Measurements from ENCODE around the gene NRXN3. TPM values are rescaled to one million over a fixed set of nuclear protein-coding genes. Genes with fewer than 3 reads are reported as not detected.

NRXN3 gene
- polyA plus RNA-seq, 1 donor from 2014 or later, result 110 TPM

DNA sequence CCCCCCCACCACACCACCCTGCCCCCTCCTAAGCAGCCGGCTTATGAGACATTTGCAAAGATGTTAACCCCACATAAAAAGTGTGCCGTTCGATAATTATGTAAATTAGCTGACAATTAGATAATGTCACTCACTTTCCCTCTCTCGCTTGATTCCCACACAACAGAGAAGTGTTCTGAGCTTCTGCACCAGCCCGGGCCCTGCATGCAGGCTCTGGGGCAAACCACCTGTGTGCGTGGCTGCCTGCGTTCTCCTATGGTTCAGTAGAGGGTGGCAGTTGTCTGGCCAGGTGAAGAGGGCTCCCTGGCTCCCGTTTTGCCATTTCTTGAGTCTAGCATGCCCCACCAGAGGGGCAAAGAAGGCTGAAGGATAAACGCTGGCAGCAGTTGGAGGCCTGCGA is 68.0 kb downstream of the NRXN3 start:
- H3K27ac ChIP-seq (ENCODE audit: low read length), result no peak overlapping the region

GRCh38 chr14:78240567-78240966 is 70.4 kb downstream of the NRXN3 start:
- H3F3A ChIP-seq (ENCODE audit: insufficient read depth, low read length, poor library complexity, severe bottlenecking), result no peaks in the 10 kb centered on the region
- no peak for TF ChIP-seq EP300 (conservative IDR thresholded peaks at IDR 0.05; ENCODE audit: poor library complexity, severe bottlenecking)
- TF ChIP-seq, protein P1, sequence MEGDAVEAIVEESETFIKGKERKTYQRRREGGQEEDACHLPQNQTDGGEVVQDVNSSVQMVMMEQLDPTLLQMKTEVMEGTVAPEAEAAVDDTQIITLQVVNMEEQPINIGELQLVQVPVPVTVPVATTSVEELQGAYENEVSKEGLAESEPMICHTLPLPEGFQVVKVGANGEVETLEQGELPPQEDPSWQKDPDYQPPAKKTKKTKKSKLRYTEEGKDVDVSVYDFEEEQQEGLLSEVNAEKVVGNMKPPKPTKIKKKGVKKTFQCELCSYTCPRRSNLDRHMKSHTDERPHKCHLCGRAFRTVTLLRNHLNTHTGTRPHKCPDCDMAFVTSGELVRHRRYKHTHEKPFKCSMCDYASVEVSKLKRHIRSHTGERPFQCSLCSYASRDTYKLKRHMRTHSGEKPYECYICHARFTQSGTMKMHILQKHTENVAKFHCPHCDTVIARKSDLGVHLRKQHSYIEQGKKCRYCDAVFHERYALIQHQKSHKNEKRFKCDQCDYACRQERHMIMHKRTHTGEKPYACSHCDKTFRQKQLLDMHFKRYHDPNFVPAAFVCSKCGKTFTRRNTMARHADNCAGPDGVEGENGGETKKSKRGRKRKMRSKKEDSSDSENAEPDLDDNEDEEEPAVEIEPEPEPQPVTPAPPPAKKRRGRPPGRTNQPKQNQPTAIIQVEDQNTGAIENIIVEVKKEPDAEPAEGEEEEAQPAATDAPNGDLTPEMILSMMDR (IDR thresholded peaks at IDR 0.05; ENCODE audit: poor library complexity, severe bottlenecking), result no peak
- no peak for TF ChIP-seq MXI1 (conservative IDR thresholded peaks at IDR 0.05; ENCODE audit: poor library complexity, severe bottlenecking)
- TF ChIP-seq TAF1 (IDR thresholded peaks at IDR 0.05; ENCODE audit: low read depth), result no peak
- no peak for TF ChIP-seq POLR2AphosphoS5 (IDR thresholded peaks at IDR 0.05)
- TF ChIP-seq RAD21 (conservative IDR thresholded peaks at IDR 0.05), result no peak
- no peak for TF ChIP-seq EZH2 (IDR thresholded peaks at IDR 0.05; ENCODE audit: borderline replicate concordance, insufficient read depth, low read length, poor library complexity, severe bottlenecking)
- TF ChIP-seq, protein P2, sequence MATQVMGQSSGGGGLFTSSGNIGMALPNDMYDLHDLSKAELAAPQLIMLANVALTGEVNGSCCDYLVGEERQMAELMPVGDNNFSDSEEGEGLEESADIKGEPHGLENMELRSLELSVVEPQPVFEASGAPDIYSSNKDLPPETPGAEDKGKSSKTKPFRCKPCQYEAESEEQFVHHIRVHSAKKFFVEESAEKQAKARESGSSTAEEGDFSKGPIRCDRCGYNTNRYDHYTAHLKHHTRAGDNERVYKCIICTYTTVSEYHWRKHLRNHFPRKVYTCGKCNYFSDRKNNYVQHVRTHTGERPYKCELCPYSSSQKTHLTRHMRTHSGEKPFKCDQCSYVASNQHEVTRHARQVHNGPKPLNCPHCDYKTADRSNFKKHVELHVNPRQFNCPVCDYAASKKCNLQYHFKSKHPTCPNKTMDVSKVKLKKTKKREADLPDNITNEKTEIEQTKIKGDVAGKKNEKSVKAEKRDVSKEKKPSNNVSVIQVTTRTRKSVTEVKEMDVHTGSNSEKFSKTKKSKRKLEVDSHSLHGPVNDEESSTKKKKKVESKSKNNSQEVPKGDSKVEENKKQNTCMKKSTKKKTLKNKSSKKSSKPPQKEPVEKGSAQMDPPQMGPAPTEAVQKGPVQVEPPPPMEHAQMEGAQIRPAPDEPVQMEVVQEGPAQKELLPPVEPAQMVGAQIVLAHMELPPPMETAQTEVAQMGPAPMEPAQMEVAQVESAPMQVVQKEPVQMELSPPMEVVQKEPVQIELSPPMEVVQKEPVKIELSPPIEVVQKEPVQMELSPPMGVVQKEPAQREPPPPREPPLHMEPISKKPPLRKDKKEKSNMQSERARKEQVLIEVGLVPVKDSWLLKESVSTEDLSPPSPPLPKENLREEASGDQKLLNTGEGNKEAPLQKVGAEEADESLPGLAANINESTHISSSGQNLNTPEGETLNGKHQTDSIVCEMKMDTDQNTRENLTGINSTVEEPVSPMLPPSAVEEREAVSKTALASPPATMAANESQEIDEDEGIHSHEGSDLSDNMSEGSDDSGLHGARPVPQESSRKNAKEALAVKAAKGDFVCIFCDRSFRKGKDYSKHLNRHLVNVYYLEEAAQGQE (IDR thresholded peaks at IDR 0.05; ENCODE audit: borderline replicate concordance), result no peak
- TF ChIP-seq SMC3 (conservative IDR thresholded peaks at IDR 0.05; ENCODE audit: poor library complexity), result no peak
- H3K9ac ChIP-seq (ENCODE audit: low read length), result no peak overlapping the region

More for the DNA sequence above, 68.0 kb downstream of the NRXN3 start:
- Histone ChIP-seq H3K4me2 (ENCODE audit: low read length) (no peak overlapping the region), H3K9ac (ENCODE audit: low read length) (no peak overlapping the region), H3K4me3 (ENCODE audit: low read length) (no peak overlapping the region), H3F3A (ENCODE audit: insufficient read depth, low read length, poor library complexity, severe bottlenecking) (no peaks in the 10 kb centered on the region), H3K9me3 (ENCODE audit: low read length) (no peaks in the 10 kb centered on the region), H3K36me3 (ENCODE audit: insufficient read depth, low read length) (no peaks in the 10 kb centered on the region), H2AFZ (ENCODE audit: low read depth, low read length) (no peak overlapping the region), H3K9me2 (ENCODE audit: insufficient read depth, low read length) (no peaks in the 10 kb centered on the region), H3K27me3 (ENCODE audit: insufficient read depth, low read depth, low read length) (no peaks in the 10 kb centered on the region), H4K20me1 (ENCODE audit: insufficient read depth) (no peaks in the 10 kb centered on the region), H3K79me2 (replicated peaks; ENCODE audit: insufficient read depth, low read length) (peaks cover 62% of the 10 kb centered on the region)
- TF ChIP-seq RAD21 (conservative IDR thresholded peaks at IDR 0.05), result no peak
- TF ChIP-seq, protein P1 (IDR thresholded peaks at IDR 0.05; ENCODE audit: poor library complexity, severe bottlenecking), result no peak
- no peak for TF ChIP-seq EZH2 (IDR thresholded peaks at IDR 0.05; ENCODE audit: borderline replicate concordance, insufficient read depth, low read length, poor library complexity, severe bottlenecking)
- no peak for TF ChIP-seq MXI1 (conservative IDR thresholded peaks at IDR 0.05; ENCODE audit: poor library complexity, severe bottlenecking)
- no peak for TF ChIP-seq EP300 (conservative IDR thresholded peaks at IDR 0.05; ENCODE audit: poor library complexity, severe bottlenecking)
- no peak for TF ChIP-seq TAF1 (IDR thresholded peaks at IDR 0.05; ENCODE audit: low read depth)
- TF ChIP-seq SMC3 (conservative IDR thresholded peaks at IDR 0.05; ENCODE audit: poor library complexity), result no peak
- TF ChIP-seq, protein P2 (IDR thresholded peaks at IDR 0.05; ENCODE audit: borderline replicate concordance), result no peak
- TF ChIP-seq POLR2AphosphoS5 (IDR thresholded peaks at IDR 0.05), result no peak

More at GRCh38 chr14:78240567-78240966, 70.4 kb downstream of the NRXN3 start:
- Histone ChIP-seq H2AFZ (ENCODE audit: low read depth, low read length) (no peak overlapping the region), H3K79me2 (replicated peaks; ENCODE audit: insufficient read depth, low read length) (peaks cover 51% of the 10 kb centered on the region), H3K9me3 (ENCODE audit: low read length) (no peaks in the 10 kb centered on the region), H4K20me1 (ENCODE audit: insufficient read depth) (no peaks in the 10 kb centered on the region), H3K27me3 (ENCODE audit: insufficient read depth, low read depth, low read length) (no peaks in the 10 kb centered on the region), H3K4me2 (ENCODE audit: low read length) (no peak overlapping the region), H3K9me2 (ENCODE audit: insufficient read depth, low read length) (no peaks in the 10 kb centered on the region), H3K27ac (ENCODE audit: low read length) (no peak overlapping the region), H3K36me3 (ENCODE audit: insufficient read depth, low read length) (no peaks in the 10 kb centered on the region), H3K4me3 (ENCODE audit: low read length) (no peak overlapping the region)
